ENCODE results near the gene SMARCA4.

GRCh38 chr19:11020423-11020822, 59.6 kb downstream of the SMARCA4 start:
- TF ChIP-seq CTCF (IDR thresholded peaks at IDR 0.05) (no peak), POLR2A (IDR thresholded peaks at IDR 0.05) (no peak)

Measured in Peyer's patch (tissue), 4 donors.